HG03108 (cell line): ENCODE data around the gene MYO3A.

ENCODE experiments used
- ATAC-seq: cut with Tn5 transposase; IDR thresholded peaks from one replicate; pipeline ENCODE4 v1.9.1; 2021; ENCODE audit warnings: moderate library complexity; ENCODE audit not compliant: unreplicated experiment

Gene MYO3A

GRCh38 chr10:25933653-25934608, at the start of gene MYO3A:
MYO3A (plus strand) TSS chr10:25934229; CDS start chr10:25952111, 17,882 bp downstream.
- no peak for ATAC-seq

GRCh38 chr10:25888627-25889026, 45.4 kb upstream of the MYO3A start:
- ATAC-seq = no peak

GRCh38 chr10:25890995-25891394, 43.0 kb upstream of the MYO3A start:
- no peak for ATAC-seq

GRCh38 chr10:25895856-25896255, 38.2 kb upstream of the MYO3A start:
- ATAC-seq = no peak

DNA sequence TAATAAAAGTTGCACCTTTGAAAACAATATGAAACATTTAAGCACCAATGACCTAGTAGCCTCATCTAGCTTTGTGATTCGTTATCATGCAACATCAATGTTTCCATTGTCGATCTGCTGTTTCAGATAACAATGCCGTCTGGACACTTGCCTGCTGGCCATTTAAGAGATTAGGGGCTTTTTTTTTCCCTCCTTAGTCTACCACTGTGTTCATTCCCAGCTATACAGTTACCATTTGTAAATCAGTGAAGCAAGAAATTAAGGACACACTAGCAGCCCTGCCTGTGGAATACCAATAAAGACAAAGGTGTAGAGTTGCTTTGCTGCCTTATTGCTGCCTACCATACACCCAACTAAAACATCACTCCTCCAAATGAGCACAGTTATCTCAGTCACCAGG, 37.6 kb upstream of the MYO3A start:
- ATAC-seq = no peak

GRCh38 chr10:25899304-25899703, 34.7 kb upstream of the MYO3A start:
- no peak for ATAC-seq

DNA sequence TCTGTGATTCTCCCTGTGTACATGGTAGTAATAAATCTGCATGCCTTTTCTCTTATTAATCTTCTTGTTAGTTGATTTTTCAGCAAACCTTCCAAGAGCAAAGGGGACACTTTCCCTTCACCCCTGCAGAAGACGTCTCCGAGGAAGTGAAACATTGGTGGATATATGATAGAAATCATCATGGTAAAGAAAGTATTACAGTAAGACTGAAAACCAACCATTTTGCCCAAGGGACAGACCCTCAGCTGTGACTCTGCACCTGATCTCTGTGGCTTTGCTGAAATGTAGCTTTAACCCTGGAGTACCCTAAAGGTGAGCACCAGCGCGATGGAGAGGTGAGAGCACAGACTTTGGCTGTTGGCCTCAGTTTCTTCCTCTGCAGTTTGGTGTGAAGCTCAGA, 32.8 kb upstream of the MYO3A start:
- ATAC-seq = no peak

GRCh38 chr10:25902002-25902401, 32.0 kb upstream of the MYO3A start:
- peak; percentile 61 for ATAC-seq

GRCh38 chr10:25907261-25907660, 26.8 kb upstream of the MYO3A start:
- no peak for ATAC-seq

DNA sequence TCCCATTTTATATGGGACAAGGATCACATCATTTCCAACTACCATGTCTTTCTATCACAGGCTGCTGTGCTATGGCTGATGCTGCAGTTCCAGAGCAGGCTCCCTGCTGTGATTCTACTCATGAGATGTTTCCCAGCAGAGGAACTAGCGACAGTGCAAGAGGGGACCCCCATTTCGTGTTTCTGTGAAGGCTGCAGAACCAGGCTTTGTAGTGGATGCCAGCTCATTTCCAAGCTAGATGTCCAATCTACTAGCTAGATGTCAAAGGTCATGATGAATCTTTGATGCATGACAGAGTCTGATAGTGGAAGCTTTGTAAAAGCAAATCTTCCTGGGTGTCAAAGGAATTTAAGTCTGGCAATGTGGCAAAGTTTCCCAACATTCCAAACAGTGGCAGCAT, 21.2 kb upstream of the MYO3A start:
- ATAC-seq = no peak

DNA sequence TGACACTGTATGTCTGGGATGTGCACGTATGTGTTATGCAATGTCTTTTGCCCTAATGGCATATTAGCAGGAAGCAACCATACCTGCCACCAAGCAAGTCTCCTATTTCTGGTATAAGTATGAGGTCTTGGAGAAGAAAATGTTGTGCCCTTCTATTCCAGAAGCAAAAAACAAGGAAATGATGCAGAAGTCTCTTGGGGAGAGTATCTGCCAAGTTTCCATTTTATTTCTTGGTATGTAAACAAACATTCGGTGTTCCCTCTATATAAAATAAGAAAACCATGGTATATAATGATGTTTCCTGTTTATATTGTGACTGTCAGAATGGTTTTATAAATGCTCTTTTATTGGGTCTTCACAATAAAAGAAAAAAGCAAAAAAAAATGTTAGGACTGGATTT, 19.3 kb upstream of the MYO3A start:
- ATAC-seq = no peak

GRCh38 chr10:25934621-25935139, 651 bp downstream of the MYO3A start:
- no peak for ATAC-seq

GRCh38 chr10:25938405-25938804, 4.4 kb downstream of the MYO3A start:
- no peak for ATAC-seq

DNA sequence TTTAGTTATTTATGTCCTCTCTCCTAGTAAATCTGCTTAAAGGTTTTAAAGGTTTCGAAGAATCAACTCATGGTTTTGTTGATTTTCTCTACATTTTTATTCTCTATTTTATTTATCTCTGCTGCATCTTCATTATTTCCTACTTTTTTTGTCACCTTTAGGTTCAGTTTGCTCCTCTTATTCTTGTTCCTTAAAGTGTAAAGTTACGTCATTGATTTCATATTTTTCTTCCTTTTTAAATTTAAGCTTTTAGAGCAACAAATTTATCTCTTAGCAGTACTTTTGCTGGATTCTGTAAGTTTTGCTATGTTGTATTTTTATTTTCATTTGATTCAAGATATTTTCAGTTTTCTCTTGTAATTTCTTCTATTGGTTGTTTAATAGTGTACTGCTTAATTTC, 10.7 kb downstream of the MYO3A start:
- ATAC-seq = no peak

- no peak for ATAC-seq
Measured at GRCh38 chr10:25952857-25953256, 18.8 kb downstream of the MYO3A start.

DNA sequence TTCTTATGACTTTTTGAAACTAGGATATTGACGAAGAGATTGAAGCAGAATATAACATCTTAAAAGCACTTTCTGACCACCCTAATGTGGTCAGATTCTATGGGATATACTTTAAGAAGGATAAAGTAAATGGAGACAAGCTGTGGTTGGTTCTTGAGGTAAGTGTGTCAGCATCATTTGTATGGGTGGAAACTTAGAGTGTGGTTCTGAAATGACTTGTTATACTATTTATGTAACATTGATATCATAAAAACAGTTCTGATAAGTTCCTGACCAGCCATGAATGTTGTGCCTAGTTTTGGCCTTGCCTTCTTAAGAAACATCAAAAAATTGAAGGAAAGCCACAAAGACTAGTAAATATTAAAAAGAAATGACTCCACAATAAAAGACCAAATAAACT, 20.8 kb downstream of the MYO3A start:
- ATAC-seq = no peak

DNA sequence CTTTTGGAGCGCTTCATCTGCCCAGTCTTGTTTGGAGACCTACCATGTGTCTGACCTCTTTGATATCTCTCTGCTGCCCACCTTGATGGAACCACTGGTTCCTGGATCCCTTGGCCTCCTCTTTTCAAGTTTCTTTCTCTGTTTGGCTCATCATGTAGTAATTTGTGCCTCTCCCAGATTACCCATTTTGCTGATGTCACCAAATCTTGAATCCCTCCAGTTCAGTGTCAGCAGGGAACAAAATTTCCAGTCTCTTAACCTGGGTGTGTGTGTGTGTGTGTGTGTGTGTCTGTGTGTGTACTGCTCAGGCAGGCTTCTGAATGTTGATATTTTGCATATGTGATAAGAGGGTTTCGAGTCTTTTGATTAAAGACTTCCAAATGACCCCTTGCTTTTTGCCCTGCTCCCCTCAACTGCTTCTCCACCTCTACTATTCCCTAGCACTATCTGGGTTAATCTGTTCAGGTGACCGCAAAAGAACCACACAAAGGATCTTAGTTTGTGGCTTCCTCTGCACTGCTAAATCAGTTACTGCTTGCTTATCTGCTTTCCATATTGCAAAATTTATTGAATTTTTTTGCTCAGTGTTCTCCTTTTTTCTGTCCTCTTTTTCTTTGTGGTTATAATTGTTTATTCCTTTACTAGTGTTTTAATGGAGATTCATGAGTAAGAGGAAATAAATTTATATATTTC, 25.7 kb downstream of the MYO3A start:
- no peak for ATAC-seq

DNA sequence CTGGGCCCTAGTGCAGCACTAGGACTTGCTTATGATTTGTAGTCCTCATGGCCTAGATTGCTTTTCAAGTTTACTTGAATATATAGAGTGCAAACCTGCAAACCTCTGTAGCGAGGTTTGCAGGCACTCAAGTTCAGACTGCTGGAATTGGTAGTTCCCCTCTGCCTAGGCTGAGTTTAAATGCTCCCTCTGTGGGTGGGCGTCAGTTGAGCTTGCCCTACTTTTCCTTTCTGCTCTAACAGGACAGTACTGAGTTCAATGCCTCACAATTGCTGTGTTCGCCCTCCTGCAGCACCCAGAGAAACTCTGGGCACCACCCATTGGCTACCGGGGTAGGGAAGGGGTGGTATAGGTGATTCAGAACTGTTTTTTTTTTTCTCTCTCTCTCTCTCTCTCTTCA, 31.6 kb downstream of the MYO3A start:
- no peak for ATAC-seq

DNA sequence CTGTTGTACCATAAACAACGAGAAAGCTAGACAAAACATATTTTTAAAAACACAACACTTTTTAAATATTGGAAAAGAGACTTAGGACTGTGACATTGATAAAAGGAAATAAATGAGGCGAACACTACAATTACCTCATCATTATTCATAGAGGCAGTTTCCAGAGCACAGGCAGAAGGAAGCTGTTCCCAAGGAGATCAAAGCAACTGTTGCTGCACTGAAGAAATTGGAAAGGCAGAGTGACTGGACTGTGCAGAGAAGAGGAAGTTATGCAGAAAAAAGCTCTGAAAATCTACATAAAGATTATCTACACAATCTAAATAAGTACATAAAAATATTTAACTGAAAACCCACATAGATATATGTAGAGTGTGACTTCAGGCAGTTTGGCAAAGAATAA, 32.8 kb downstream of the MYO3A start:
- ATAC-seq = no peak

DNA sequence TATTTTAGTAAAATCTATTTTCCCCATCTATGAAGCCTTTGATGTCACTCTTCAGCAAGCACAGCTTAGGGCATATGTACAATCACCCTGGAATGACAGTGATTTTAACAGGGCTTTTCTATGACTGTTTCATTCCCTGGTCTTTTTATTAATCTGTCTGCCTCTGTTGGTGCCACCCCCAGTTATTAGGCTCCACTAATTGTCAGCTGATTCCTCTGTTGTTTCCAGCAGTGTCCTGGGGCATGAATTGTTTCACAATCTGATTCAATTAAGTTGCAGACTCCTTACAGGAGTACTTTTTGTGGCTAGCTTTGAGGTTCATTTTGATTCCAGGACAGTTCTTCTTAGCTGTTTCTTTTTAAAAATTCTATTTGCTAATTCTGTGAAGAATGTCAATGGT, 38.6 kb downstream of the MYO3A start:
- no peak for ATAC-seq

- ATAC-seq = no peak
Measured at GRCh38 chr10:25974897-25975459, 40.9 kb downstream of the MYO3A start.

DNA sequence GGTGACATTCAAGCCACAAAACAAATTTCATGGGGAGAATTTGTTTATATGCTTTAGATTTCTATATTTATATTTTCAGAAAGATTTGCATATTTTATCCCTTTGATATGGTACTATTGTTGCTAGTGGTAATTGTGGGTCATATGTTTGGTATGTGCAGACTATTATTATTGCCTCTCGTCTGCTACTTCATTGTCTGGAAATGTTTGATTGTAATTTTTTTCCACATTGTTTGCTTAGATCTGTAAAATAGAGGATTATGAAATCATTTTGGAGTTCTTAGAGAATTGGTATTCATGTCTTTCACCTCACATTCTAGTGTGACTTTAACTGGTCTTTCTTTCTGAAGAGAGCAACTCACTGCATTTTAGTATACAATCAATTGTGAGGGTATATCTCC, 44.7 kb downstream of the MYO3A start:
- no peak for ATAC-seq
